Measurements from ENCODE around the gene SLC31A2. TPM values are rescaled to one million over a fixed set of nuclear protein-coding genes. Genes with fewer than 3 reads are reported as not detected.

Gene SLC31A2
- total RNA-seq, 2 experiments from 2014 or later, result 5.1 to 6.7 TPM

- CTCF ChIA-PET, result interaction anchor here (0.8 to 2.5 kb wide), 4 partner anchors 42 to 120 kb away, joined by 3 to 6 read pairs (median 4); partner anchors contain the start of gene CDC26
- POLR2A ChIA-PET, result interaction anchor here (1.1 to 4.2 kb wide), 2 partner anchors 9 to 67 kb away, joined by 3 to 19 read pairs; partner anchors contain the start of genes FKBP15 and SLC31A1
- Mint-ChIP-seq H3K36me3 (peaks cover 6% of the 10 kb centered on the region), H3K4me1 (ENCODE audit: low read depth) (peaks cover 38% of the 10 kb centered on the region), H3K9me3 (no peaks in the 10 kb centered on the region), H3K4me3 (no peak overlapping the region), H3K27ac (no peak overlapping the region), H3K27me3 (no peaks in the 10 kb centered on the region)
- DNase-seq, result no peak
- intact Hi-C loops (cut with micrococcal nuclease), result loop anchor here (5.0 to 10.0 kb wide), 2 partner anchors 248 to 400 kb away; partner anchors contain the start of genes ALAD and SNX30
Observed at GRCh38 chr9:113154471-113154870, 3.7 kb downstream of the SLC31A2 start.

- Mint-ChIP-seq H3K4me1 (ENCODE audit: low read depth) (peaks cover 38% of the 10 kb centered on the region), H3K27ac (peak overlapping the region; percentile 75), H3K27me3 (no peaks in the 10 kb centered on the region), H3K36me3 (peaks cover 6% of the 10 kb centered on the region), H3K9me3 (no peaks in the 10 kb centered on the region), H3K4me3 (no peak overlapping the region)
- no peak for DNase-seq
- ChIA-PET CTCF (interaction anchor here (1.1 to 2.5 kb wide), 3 partner anchors 43 to 119 kb away, joined by 3 to 6 read pairs (median 4); partner anchors contain the start of gene CDC26), POLR2A (interaction anchor here (1.1 to 4.2 kb wide), 2 partner anchors 8 to 66 kb away, joined by 3 to 19 read pairs; partner anchors contain the start of genes FKBP15 and SLC31A1)
- intact Hi-C loops (cut with micrococcal nuclease), result loop anchor here (5.0 to 10.0 kb wide), 2 partner anchors 247 to 400 kb away; partner anchors contain the start of genes ALAD and SNX30
Observed at GRCh38 chr9:113154946-113155345, 4.1 kb downstream of the SLC31A2 start.

GRCh38 chr9:113155911-113156588 lies 5.2 kb downstream of the SLC31A2 start:
- ChIA-PET CTCF (interaction anchor here (0.6 to 3.0 kb wide), 5 partner anchors 43 to 437 kb away, joined by 3 to 15 read pairs (median 4); partner anchors contain the start of gene CDC26), POLR2A (interaction anchor here (0.8 to 4.2 kb wide), 2 partner anchors 11 to 65 kb away, joined by 3 to 19 read pairs; partner anchors contain the start of genes FKBP15 and SLC31A1)
- H3K36me3 Mint-ChIP-seq, result peaks cover 9% of the 10 kb centered on the region
- no peaks in the 10 kb centered on the region for H3K9me3 Mint-ChIP-seq
- intact Hi-C loops (cut with micrococcal nuclease), result loop anchor here (2.0 to 10.0 kb wide), 2 partner anchors 119 to 401 kb away; partner anchors contain the start of genes CDC26, PRPF4 and SNX30
- H3K4me1 Mint-ChIP-seq (ENCODE audit: low read depth), result peaks cover 38% of the 10 kb centered on the region
- H3K4me3 Mint-ChIP-seq, result peak overlapping the region; percentile 2
- no peaks in the 10 kb centered on the region for H3K27me3 Mint-ChIP-seq
- peak; percentile 77 for DNase-seq
- H3K27ac Mint-ChIP-seq, result peak overlapping the region; percentile 75

DNA sequence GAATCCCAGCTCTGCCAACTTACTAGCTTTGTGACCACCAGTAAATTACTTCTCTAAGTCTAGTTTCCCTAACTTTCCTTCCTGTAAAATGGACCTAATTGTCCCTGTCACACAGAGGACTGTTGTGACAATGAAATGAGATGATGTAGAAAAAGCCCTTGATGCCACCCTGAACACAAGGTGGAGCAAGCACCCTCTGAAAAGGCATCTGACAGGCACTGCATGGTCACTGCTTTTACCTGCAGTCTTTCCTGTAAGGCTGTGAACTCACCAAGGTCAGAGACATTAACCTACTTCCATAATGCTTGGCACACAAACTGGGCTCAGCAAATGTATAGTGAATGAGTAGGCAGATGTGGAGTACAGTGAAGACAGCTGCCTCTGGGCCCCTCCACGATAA lies 6.1 kb downstream of the SLC31A2 start:
- peak overlapping the region; percentile 49 for H3K27ac Mint-ChIP-seq
- H3K4me3 Mint-ChIP-seq, result no peak overlapping the region

DNA sequence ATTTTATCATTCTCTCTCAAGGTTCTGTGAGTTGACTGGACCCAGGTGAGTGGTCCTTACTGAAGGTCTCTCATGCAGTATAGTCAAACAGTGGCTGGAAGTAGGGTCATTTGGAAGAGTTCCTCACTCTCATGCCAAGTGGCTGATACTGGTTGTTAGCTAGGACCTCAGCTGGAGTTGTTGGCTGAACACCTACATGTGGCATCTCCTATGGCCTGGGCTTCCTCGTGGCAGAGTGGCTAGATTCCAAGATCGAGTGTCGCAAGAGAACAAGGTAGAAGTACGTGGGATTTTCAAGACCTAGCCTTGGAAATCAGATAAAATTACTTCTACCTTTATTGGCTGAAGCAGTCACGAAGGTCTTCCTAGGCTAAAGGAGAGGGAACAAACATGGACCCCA lies 7.6 kb downstream of the SLC31A2 start:
- Mint-ChIP-seq H3K9me3 (no peaks in the 10 kb centered on the region), H3K4me1 (ENCODE audit: low read depth) (peaks cover 24% of the 10 kb centered on the region), H3K27ac (no peak overlapping the region), H3K36me3 (peaks cover 13% of the 10 kb centered on the region), H3K27me3 (no peaks in the 10 kb centered on the region), H3K4me3 (no peak overlapping the region)
- intact Hi-C loops (cut with micrococcal nuclease), result loop anchor here (10.0 kb wide), 1 partner anchor 404 kb away; the partner anchor contains the start of gene SNX30
- ChIA-PET POLR2A (no interaction called here), CTCF (no interaction called here)
- DNase-seq, result no peak

More for the DNA sequence above, 6.1 kb downstream of the SLC31A2 start:
- peaks cover 9% of the 10 kb centered on the region for H3K36me3 Mint-ChIP-seq
- DNase-seq, result no peak
- intact Hi-C loops (cut with micrococcal nuclease), result loop anchor here (2.0 to 10.0 kb wide), 2 partner anchors 118 to 402 kb away; partner anchors contain the start of genes CDC26, PRPF4 and SNX30
- no peaks in the 10 kb centered on the region for H3K9me3 Mint-ChIP-seq
- ChIA-PET CTCF (interaction anchor here (0.9 to 3.0 kb wide), 3 partner anchors 44 to 118 kb away, joined by 4 to 15 read pairs (median 6); partner anchors contain the start of gene CDC26), POLR2A (interaction anchor here (0.8 to 4.2 kb wide), 2 partner anchors 10 to 64 kb away, joined by 3 to 19 read pairs; partner anchors contain the start of genes FKBP15 and SLC31A1)
- H3K27me3 Mint-ChIP-seq, result no peaks in the 10 kb centered on the region
- H3K4me1 Mint-ChIP-seq (ENCODE audit: low read depth), result peaks cover 33% of the 10 kb centered on the region

GRCh38 chr9:113160571-113160970 lies 9.8 kb downstream of the SLC31A2 start:
- Mint-ChIP-seq H3K9me3 (no peaks in the 10 kb centered on the region), H3K27ac (no peak overlapping the region), H3K36me3 (peaks cover 22% of the 10 kb centered on the region), H3K27me3 (no peaks in the 10 kb centered on the region), H3K4me3 (no peak overlapping the region), H3K4me1 (ENCODE audit: low read depth) (peaks cover 15% of the 10 kb centered on the region)
- intact Hi-C loops (cut with micrococcal nuclease), result no loop called here
- ChIA-PET POLR2A (no interaction called here), CTCF (no interaction called here)
- DNase-seq, result no peak

DNA sequence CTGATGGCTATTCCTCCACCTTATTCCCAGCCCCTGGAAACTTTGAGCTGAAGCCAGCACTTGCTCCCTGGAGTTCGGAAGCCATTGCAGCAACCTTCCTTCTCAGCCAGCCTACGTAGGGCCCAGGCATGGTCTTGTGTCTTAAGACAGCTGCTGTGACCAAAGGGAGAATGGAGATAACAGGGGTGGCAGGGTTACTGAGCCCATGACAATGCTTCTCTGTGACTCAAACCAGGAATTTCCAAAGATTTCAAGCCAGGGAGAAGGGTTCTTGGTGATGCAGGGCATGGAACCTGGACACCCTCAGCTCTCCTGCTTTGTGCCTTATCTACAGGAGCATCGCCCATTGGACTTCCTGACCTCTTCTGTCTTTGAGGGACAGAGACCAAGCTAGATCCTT lies 12.2 kb downstream of the SLC31A2 start:
- Mint-ChIP-seq H3K27ac (no peak overlapping the region), H3K9me3 (no peaks in the 10 kb centered on the region), H3K36me3 (peaks cover 34% of the 10 kb centered on the region), H3K27me3 (no peaks in the 10 kb centered on the region), H3K4me1 (ENCODE audit: low read depth) (no peaks in the 10 kb centered on the region), H3K4me3 (no peak overlapping the region)
- CTCF ChIA-PET, result no interaction called here
- intact Hi-C loops (cut with micrococcal nuclease), result no loop called here
- DNase-seq, result no peak
- POLR2A ChIA-PET, result interaction anchor here (1.0 to 1.2 kb wide), 2 partner anchors 8 to 57 kb away, joined by 3 to 4 read pairs; no protein-coding TSS in a partner anchor

DNA sequence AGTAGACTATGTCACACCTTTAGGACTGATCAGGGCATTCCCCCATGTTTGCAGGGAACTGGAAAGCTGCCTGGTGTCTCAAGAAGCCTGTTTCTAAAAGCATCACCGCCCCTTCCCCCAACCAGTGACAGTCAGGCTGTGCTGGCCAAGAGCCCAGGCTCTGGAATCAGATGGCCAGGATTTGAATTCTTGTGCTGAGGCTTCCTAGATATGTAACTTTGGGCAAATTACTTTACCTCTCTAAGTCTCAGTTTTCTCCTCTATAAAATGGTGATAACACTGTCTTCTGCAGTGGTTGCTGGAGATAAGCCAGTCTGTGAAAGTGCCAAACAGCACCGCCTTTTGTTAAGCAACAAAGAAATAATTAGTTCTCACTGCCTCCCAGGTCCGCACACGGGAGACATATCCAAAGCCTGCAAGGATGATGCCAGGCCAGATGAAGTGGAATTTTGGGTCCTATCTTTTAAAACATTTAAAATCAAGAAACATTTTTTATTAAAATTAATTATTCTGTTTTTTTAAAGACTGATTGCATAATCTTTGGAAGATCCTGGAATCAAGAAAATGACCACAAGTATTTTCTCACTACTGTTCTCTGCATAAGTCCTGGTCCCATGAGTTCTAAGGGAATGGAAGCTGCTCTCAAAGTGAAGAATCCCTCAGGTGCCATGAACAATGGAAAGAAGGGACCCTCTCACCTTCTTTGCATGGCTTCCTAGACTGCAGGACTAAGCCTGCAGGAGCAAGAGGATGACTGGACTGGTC lies 13.9 kb downstream of the SLC31A2 start:
- Mint-ChIP-seq H3K36me3 (peaks cover 43% of the 10 kb centered on the region), H3K9me3 (no peaks in the 10 kb centered on the region), H3K4me3 (no peak overlapping the region), H3K4me1 (ENCODE audit: low read depth) (no peaks in the 10 kb centered on the region), H3K27ac (no peak overlapping the region), H3K27me3 (no peaks in the 10 kb centered on the region)
- CTCF ChIA-PET, result no interaction called here
- intact Hi-C loops (cut with micrococcal nuclease), result no loop called here
- POLR2A ChIA-PET, result no interaction called here
- DNase-seq, result no peak

DNA sequence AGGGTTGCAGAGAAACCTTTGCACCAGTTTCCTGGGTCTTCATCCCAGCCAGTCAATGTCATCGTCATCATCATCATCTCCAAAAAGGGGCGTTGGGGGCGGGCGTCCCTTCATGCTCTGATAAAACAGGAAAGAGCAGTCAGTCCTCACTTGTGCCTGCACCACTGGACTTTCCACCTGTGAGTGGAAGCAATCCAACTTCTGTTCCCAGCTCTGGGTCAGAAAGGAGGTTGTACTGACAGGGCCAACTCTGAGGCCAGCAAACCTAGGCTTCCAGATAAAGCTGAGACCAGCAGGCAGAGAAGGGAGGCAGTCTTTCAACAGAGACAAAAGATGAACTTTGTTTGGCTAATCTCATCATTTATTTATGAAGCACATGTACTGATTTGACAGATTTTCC lies 15.2 kb downstream of the SLC31A2 start:
- H3K9me3 Mint-ChIP-seq, result no peaks in the 10 kb centered on the region
- no peak overlapping the region for H3K27ac Mint-ChIP-seq
- CTCF ChIA-PET, result interaction anchor here (1.0 kb wide), 1 partner anchor 54 kb away, joined by 3 read pairs; no protein-coding TSS in a partner anchor

DNA sequence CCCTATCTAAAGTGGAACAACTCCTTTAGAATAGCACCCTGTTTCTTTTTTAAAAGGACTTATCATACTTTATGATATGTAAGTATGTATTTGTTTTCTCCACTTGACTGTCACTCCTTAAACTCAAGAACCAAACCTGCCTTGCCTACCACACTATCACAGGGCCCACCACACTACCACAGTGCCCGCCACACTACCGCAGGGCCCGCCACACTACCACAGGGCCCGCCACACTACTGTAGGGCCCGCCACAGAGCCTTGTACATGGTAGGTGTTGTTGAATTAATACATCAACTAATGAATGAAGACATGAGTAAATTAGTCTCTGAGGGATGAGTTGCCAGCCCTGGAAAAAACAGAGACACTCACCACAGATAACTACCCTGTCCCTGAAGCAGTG lies 18.0 kb downstream of the SLC31A2 start:
- H3K27ac Mint-ChIP-seq, result no peak overlapping the region
- no peak overlapping the region for H3K4me3 Mint-ChIP-seq
- H3K9me3 Mint-ChIP-seq, result peaks cover 3% of the 10 kb centered on the region
- peaks cover 59% of the 10 kb centered on the region for H3K36me3 Mint-ChIP-seq
- CTCF ChIA-PET, result no interaction called here
- intact Hi-C loops (cut with micrococcal nuclease), result no loop called here
- no peaks in the 10 kb centered on the region for H3K27me3 Mint-ChIP-seq
- H3K4me1 Mint-ChIP-seq (ENCODE audit: low read depth), result no peaks in the 10 kb centered on the region
- no peak for DNase-seq
- POLR2A ChIA-PET, result interaction anchor here (1.0 kb wide), 1 partner anchor 9 kb away, joined by 3 read pairs; no protein-coding TSS in a partner anchor

More for the DNA sequence above, 15.2 kb downstream of the SLC31A2 start:
- intact Hi-C loops (cut with micrococcal nuclease), result no loop called here
- Mint-ChIP-seq H3K36me3 (peaks cover 46% of the 10 kb centered on the region), H3K4me1 (ENCODE audit: low read depth) (no peaks in the 10 kb centered on the region), H3K4me3 (no peak overlapping the region), H3K27me3 (no peaks in the 10 kb centered on the region)
- no peak for DNase-seq
- POLR2A ChIA-PET, result interaction anchor here (0.9 kb wide), 1 partner anchor 9 kb away, joined by 3 read pairs; no protein-coding TSS in a partner anchor

DNA sequence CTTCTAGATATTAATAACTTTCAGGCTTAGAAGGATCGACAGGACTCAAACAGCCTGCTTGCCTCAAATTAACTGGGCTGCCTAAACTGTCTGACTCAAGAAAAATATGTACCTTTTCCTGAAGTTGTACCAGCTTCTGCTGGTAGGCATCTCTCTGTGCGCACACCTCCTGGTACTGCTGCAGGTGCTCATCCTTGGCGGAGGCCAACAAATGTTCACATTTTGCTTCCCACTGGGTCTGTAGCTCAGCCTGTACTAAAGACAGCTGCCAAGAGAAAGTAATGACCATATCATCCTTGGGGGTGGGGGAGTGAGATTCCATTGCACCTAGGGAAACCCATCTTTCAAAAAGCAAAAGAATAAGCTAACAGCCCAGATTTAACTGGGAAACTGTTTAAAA lies 22.5 kb downstream of the SLC31A2 start:
- ChIA-PET POLR2A (no interaction called here), CTCF (no interaction called here)
- Mint-ChIP-seq H3K27me3 (no peaks in the 10 kb centered on the region), H3K4me1 (ENCODE audit: low read depth) (no peaks in the 10 kb centered on the region), H3K36me3 (peaks cover 61% of the 10 kb centered on the region), H3K27ac (no peak overlapping the region), H3K9me3 (peaks cover 3% of the 10 kb centered on the region), H3K4me3 (no peak overlapping the region)
- intact Hi-C loops (cut with micrococcal nuclease), result no loop called here
- no peak for DNase-seq

Measured in activated CD4-positive, alpha-beta memory T cell treated with anti-CD3 and anti-CD28 coated beads for 36 hours (primary cell).